Epithelial cell of prostate (primary cell): Measurements from ENCODE around the gene LMBRD1.
A peak's percentile ranks its signal among the peaks of the same experiment; 100 is the strongest.
"Not testable (repeated sequence)": the region's sequence is repeated elsewhere in the genome, so short reads cannot be mapped to it uniquely, and the experiment has no call there.

Experiments
- DNase-seq: peaks from one replicate; pipeline ENCODE4 v3.0.0-alpha.2; 2011; ENCODE audit warnings: low read depth, low spot score
- H3K27ac ChIP-seq: fragments of 450-650 bp; 2 replicates; pipeline ENCODE4 v1.5.1; 2017; ENCODE audit warnings: mild to moderate bottlenecking

Gene LMBRD1

DNA sequence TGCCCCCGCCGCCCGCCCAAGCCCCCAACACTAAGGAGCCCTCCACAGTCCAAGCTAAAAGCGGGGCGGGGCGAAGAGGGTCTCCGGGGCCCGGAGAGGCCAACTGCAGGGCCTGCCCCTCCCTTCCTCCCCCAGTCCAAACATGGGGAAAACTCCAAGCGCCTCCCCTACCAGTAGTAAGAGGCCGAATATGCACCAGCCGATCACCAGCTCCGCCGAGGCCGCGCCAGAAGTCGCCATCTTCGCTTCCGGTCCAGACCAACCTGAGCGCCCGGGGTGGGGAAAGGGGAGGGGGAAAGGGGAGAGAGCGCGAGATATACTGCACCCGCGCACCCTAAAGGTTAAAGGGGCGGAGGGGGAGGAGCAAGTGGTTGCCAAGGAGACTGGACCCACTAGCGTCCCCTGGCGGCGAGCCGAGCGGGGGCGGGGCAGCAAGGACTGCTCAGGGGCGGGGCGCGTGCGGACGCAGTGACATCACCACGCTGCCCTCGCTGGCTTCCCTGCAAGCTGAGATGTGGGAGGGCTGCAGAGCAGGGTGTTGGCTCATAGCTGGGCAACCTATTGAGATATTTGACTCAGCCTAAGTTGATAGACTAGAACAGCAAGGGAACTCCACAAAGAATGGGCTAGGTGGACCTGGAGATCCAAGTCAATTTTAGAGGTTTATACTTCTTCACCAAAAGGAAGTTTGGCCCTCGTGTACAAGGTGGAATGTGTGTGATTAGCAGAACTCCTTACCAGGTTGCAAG lies at the start of gene LMBRD1:
LMBRD1 (minus strand) TSS at position 369 of the 749 bp plus-strand sequence; CDS start at position 240, 129 bp downstream.
- H3K27ac ChIP-seq: peak within 1 kb of the TSS; percentile 80
- peak; percentile 91 for DNase-seq

DNA sequence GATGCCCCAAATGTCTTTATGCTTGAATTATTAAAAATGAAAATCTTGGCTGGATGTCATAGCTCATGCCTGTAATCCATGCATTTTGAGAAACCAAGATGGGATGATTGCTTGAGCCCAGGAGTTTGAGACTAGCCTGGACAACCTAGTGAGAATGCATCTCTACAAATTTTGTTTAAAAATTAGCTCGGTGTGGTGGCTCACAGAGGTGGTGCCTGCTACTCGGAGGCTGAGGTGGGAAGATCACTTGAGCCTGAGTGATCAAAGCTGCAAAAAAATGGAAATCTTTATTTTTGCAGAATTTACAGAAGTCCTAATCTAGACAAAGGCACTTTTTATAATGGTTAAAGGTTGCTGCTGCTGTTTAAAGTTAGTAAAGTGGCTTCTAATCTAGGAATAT lies 49.5 kb upstream of the LMBRD1 start:
- DNase-seq: no peak
- no peak overlapping the region for H3K27ac ChIP-seq

DNA sequence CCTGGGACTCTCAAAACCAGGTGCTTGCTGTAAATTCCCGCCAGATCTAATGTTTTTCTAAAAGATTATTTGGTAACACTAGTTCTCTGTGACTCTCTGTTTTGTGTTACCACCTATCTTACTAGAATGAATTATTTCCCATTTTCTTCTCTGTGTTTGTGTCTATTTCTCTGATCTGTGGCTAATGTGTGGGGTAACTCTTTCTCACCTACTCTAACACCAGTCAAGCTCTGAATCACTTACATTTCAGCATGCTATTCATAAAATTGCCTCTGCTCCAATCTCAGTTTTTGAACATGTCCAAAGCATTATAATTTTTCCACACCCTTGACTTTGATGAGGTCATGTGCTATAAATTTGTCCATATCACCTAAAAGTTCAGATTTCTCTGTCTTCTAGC lies 46.4 kb upstream of the LMBRD1 start:
- no peak overlapping the region for H3K27ac ChIP-seq
- DNase-seq: no peak

DNA sequence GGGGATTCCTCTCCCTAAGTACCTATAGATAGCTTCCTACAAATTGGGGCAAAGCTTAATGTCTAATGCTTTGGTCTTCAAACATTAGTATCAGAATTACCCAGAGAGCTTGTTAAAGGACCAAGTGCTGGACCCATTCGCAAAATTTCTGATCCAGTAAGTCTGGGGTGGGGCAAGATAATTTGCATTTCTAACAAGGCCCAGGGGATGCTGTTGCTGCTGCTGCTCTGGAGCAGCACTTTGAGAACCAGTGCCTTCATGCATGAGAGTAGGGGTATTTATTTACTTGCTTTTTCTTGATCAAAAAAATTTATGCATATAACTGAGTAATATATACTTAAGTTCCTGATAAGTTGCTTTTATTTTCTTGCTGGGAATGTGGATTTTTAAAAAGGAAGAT lies 45.1 kb upstream of the LMBRD1 start:
- DNase-seq: no peak
- H3K27ac ChIP-seq: no peak overlapping the region

DNA sequence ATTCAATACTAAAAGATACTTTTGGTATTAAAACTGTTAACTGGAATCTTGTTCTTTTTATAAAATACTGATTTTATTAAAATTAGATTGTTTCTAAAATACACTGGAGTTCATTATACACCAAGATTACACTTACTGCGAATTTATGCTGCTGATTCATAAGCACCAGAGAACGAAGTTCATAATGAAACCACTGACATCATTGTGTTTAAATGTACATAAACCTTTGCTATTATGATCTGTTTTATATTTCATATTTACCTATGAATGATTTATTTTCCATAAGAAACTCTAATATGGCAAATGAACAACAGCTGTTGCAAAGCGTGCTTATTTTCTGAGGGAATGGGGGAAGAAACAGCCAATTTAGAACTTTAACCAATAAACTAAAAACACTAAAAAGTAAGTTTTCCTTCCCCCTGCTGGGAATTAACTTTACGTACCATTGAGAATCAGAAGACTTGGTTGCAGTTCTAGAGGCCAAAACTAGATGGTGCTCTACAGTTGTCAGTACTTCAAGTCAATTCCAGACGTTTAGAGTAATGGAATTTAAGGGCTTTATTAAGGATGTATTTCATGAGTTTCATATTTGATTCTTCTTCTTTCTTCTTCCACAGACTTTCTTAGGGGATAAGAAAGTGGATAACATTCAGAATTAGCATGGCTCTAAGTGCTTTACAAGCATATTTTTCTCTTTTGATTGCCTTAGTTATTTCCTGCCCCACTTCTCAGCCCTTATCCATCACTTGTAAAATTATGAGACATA lies 38.8 kb upstream of the LMBRD1 start:
- DNase-seq: peak; percentile 14
- H3K27ac ChIP-seq: no peak overlapping the region

DNA sequence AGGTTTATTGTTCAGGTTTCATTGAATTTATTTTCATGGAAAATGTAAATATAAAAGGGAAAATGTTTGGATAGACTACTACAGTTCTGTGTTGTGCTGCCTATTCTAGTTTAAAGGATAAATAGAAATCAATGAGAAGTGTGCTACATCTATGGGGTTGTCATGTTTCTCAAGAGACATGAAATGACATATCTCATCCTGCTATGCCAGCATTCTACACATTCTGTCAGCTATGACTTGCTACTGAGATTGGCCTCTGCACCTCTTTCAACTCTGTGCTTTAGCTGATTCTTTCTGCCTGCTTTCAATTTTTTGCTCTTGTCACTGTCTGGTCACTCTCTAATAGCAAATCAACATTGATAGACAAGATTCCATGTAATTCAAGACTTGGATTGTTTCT lies 35.7 kb upstream of the LMBRD1 start:
- no peak overlapping the region for H3K27ac ChIP-seq
- DNase-seq: no peak

DNA sequence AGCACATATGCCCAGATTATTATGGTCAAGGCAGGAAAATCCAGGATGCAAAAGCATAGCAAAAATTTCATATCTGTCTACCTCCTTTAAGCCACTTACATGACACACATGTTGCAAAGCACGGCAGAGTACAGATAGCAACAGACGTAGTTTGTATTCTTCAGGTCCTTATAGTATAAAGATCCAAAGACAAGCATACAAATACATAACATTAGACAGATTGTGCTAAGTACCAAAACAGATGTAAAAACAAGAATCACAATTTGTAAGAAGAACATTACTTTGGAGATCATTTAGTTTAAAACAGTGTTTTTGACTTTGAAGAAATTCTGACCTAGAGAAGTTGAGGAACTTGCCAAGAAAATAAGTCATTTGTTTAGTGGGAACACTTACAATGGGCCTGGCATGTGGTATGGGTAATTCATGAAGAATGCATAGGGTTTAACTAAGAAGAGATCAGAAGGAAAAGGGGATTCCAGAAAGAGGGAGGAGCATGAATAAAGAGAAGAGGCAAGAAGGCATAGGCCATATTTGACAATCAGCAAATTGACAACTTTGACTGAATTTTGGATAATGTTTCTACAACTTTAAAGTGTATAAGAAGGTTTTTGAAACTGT lies 30.6 kb upstream of the LMBRD1 start:
- no peak for DNase-seq
- H3K27ac ChIP-seq: no peak overlapping the region

DNA sequence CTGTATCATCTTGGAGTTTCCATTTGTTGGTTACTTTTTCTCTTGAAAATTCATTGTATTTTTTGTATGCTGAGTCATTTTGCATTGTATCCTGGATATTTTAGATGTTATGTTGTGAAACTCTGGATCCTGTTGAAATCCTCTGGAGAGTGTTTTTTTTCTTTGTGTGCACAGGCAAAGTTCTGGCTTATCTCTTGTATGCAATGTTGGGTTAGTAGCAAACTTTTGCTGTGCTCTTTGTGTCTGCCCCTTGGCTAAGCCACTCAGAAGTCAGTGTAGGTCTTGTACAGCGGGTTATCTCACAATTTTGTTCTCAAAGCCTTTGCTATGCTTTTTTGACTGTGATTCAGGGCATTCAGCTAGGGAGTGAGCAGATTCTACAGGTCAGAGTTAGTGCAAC lies 29.1 kb upstream of the LMBRD1 start:
- no peak for DNase-seq

DNA sequence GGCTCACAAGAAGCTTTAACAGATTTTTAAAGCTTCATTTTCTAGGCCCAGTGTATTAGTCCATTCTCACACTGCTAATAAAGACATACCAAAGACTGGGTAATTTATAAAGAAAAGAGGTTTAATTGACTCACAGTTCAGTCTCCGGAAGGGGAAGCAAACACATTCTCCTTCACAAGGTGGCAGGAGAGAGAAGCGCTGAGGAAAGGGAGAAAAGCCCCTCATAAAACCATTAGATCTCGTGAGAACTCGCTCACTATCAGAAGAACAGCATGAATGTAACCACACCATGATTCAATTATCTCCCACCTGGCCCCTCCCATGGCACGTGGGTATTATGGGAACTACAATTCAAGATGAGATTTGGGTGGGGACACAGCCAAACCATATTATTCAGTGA lies 27.5 kb upstream of the LMBRD1 start:
- not testable (repeated sequence) for H3K27ac ChIP-seq, DNase-seq

More for the DNA sequence above, 29.1 kb upstream of the LMBRD1 start:
- H3K27ac ChIP-seq: no peak overlapping the region

DNA sequence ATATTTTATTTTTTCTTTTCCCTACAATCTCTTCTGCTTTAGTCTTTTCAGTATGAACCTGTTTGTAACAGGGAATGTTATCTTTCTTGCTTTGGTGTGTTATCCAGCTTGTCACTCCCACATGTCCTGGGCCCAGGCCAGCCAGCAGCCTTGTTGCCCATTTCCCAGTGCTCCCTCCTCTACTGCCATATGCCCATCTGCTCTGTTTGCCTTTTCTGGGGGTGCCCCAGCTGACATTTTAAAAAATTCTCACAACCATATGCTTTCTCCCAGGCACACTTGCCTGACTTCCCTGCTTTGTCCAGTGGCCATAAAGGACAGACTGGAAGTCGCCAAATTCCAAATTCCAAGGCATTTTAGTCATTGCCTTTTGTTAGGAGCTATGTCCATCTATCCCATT lies 23.6 kb upstream of the LMBRD1 start:
- H3K27ac ChIP-seq: no peak overlapping the region
- no peak for DNase-seq

DNA sequence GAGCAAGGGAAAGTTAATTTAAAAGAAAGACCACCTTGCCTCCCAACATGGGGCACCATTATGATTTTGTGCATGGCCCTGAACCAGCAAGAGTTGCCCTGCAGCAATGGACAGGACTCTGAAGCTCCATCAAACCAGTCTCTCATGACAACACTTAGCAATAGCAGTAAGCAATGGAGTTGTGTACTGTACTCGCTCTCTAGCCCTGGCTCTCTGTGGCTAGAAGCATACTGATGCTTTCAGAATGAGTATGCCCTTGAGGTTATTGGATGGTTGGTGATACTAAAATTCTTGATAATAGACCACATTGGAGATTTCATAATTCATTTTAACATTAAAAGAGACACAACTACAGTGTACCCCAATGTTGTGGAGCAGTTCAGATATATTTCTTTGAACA lies 23.2 kb upstream of the LMBRD1 start:
- no peak overlapping the region for H3K27ac ChIP-seq
- DNase-seq: no peak

DNA sequence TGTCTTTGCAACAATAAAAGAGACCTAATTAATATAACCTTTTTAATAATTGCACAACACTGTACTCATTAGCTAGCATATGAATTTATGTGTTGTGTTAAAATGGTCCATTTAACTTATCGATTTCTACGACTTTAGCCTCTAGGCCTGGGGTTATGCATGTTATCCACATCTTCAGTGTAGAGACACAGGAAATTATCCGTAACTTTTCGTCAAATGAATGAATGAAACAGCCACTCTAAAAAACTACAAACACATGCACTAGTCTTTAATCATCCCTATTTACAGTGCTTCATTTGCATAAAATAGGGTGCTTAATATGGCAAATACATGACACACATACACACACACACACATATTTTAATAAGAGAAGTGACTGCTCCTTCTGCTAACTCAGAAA lies 22.3 kb upstream of the LMBRD1 start:
- no peak for DNase-seq
- no peak overlapping the region for H3K27ac ChIP-seq

DNA sequence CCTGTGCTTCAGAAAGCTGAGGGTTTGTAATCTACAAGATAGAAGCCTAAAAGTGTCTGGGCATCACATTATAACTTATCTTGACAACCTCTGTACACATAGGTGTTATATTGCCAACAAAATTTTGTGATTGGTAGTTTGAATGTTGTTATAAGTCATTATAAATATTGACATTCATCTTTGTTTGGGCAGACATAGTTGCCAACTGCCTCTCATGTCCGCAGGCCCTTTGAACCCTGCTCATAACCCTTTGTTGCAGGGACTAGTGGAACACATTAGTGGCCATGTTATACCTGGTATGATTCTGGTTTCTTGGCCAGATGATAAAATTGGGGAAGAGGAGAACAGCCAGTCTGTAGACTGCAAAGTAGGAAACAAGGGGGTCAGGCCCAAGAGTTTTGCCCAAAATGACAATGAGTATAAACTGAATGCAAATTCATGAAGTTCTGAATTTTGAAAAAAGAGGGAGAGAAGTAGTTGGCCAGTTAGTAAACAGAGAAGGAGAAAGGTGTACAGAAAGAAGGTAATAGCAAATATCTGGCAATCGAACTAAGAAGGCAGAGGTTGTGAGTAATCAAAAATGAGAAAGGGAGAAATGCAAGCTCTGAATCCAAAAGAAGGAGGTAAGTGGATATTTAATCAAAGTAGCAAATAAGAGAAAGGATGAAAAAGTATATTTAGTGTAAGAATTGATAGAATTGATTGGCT lies 21.6 kb upstream of the LMBRD1 start:
- no peak for DNase-seq
- H3K27ac ChIP-seq: no peak overlapping the region

DNA sequence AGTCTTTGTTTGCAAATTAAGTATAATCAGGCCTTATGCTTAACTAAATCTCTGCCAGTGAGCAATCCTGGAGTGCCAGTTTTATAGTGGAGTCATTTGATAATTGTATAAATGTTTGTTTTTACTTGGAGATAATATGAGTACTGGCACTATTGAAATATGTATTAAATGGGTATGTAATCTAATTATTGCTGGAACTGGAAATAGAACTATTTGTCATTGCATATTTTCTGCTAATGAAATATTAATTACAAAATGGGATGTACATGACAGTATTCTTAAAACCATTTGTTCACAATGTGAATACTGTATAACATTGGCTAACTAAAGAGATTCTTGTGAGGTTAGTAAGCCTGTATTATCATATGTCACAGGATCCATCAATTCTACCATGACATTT lies 20.5 kb upstream of the LMBRD1 start:
- no peak for DNase-seq
- H3K27ac ChIP-seq: no peak overlapping the region

DNA sequence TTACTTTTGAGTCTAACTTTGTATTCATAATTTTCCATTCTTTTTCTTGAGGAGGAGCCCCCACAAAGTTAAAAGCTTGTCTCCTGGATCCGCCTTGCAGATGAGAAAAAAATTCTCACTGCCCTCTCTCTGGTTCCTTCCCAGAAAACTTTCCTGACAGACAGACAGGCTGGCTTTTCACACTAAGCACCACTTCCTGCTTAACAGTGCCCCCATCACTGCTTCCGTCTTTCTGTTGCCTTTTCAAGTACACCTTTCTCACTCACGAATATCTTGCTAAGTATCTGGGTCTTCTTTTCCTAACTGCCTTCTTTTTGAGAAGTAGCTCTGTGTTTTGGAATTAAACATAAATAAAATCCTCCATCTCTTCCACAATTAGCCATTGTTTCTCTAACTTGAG lies 19.8 kb upstream of the LMBRD1 start:
- no peak overlapping the region for H3K27ac ChIP-seq
- DNase-seq: no peak

DNA sequence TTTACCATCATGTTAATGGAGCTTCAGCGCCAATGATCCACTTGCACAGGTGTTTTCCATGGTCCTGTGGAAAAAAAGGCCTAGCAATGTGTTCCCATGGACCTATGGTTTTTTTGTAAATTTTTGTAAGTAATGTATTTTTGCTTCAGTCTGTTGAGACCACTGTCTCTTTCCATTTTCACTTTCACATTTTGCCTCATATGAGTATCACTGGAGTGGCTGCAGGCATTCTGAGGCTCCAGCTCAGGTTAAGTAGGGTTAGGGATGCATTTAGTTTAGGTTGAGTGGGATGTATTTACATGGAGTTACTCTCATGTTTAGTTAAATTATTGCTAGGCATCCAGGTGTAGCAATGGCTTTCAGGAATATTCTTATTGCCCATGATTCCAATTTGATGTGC lies 19.2 kb upstream of the LMBRD1 start:
- no peak for DNase-seq
- no peak overlapping the region for H3K27ac ChIP-seq

DNA sequence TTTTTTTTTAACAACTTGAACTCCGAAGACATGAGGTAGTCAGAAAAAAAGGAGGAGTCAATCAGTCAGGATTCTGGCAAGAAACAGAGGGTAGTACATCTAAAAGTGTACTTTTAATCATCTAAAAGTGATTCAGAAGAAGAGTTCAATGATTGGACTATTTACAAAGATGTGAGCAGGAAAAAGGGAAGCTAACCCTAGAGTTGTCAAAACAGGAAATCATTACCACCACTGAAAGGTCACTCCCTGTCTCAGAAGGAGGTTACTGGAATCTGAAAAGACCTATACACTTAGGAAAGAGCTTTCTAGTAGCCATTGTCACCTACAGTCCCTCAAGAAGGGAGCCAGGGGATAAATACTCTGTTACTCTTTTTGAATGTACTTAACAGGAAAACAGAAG lies 16.7 kb upstream of the LMBRD1 start:
- no peak overlapping the region for H3K27ac ChIP-seq
- no peak for DNase-seq

DNA sequence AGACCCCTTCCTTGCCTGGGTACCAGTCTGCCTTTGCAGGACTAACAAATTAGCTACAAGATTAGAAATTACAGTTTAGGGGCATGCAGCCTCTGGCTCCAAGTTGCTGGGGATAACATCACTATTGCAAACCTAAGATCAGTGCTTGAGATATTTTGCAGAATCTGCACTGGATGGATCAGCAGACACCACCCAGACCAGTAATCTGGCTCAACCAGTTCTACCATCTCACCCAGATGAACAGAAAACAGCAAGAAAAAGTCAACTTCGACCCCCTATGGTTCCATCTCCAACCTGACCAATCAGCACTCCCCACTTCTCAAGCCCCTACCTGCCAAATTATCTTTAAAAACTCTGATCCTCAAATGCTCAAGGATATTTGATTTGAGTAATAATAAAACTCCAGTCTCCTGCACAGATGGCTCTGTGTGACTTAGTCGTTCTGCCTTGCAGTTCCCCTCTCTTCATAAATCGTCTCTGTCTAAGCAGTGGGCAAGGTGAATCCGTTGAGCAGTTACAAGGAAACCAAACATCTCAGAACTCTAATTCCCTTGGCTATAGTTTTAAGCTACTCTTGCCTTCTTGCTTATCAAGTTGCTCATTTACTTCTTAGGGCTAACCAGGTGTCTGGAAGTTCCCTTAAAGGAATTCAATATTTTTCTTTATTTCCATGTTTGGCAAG lies 16.1 kb upstream of the LMBRD1 start:
- H3K27ac ChIP-seq: no peak overlapping the region
- DNase-seq: no peak

DNA sequence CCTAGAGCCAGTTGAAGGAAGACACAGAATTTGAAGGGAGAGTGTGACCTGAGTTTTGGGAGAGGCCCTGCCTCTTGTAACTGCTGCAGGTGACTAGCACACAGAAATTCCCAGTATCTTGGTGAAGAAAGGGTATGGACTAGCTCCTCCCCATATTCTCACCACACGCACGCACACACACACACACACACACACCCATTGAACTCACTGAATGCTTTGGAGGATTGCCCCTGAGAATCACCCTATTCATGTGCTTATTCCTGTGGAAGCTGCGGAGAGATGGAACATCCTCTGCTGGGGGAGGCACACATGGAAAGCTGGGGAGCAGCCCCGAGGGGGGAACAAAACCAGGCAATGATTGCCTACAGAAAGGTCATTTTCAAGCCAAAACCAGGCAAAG lies 6.2 kb upstream of the LMBRD1 start:
- no peak overlapping the region for H3K27ac ChIP-seq
- no peak for DNase-seq

DNA sequence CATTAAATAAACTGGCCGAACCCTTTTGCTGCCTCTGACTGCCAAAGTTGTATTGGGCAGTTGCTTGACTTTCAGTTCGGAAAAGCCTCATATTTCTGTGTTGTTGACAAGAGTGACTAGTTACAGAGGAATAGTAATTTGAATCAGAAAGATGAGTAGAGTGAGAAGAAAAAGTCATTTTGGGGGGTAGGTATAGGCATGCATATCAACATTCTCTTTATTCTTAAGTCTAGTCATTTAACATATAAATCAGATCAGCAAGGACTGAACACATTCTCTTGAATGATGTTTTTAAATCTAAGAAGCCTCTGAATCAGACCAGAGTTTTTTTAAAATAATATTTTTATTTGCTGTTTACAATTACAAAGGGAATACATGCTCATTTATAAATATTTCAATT lies 4.9 kb upstream of the LMBRD1 start:
- H3K27ac ChIP-seq: no peak overlapping the region

More for the DNA sequence above, 4.9 kb upstream of the LMBRD1 start:
- DNase-seq: no peak
